ENCODE data around the gene RNU6-9. TPM values are rescaled to one million over a fixed set of nuclear protein-coding genes. Genes with fewer than 3 reads are reported as not detected.

Gene RNU6-9
- total RNA-seq, 1 donor from 2014 or later: not detected

DNA sequence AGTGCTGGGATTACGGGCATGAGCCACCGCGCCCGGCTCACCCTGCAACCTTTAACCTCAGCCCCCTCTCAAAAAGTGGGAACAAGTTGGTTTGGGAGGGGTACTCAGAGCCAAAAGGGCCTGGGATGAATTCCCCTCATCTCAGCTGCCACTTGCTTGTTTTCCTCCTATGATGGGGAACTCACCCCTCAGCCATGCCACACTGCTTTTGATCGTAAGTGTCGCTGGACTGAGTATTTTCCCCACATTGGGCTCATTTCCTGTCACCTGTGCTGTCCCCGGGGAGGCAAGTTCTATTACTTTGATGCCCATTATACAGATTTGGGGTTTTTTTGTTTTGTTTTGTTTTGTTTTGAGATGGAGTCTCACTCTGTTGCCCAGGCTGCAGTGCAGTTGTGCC lies 13.2 kb downstream of the RNU6-9 start:
- H3K4me3 Mint-ChIP-seq (ENCODE audit: unreplicated experiment): no peak overlapping the region
- Histone ChIP-seq H3K79me2 (ENCODE audit: insufficient read depth, low read length) (peaks cover 64% of the 10 kb centered on the region), H3K4me2 (ENCODE audit: low read length) (no peak overlapping the region), H3K36me3 (ENCODE audit: insufficient read depth, low read length) (peaks cover 3% of the 10 kb centered on the region), H3K4me3 (ENCODE audit: insufficient read depth, low read depth, low read length) (no peak overlapping the region), H3K9me3 (ENCODE audit: insufficient read depth, low read depth, low read length) (no peaks in the 10 kb centered on the region), H2AFZ (ENCODE audit: low read depth, low read length) (no peak overlapping the region), H3K27ac (ENCODE audit: low read depth, low read length) (no peak overlapping the region), H3K9ac (ENCODE audit: low read length) (no peak overlapping the region), H4K20me1 (ENCODE audit: insufficient read depth, low read length) (peaks cover 79% of the 10 kb centered on the region), H3K27me3 (ENCODE audit: insufficient read depth, low read length) (no peaks in the 10 kb centered on the region), H3K4me1 (ENCODE audit: insufficient read depth, low read length) (peaks cover 16% of the 10 kb centered on the region)
- no peaks in the 10 kb centered on the region for H3K9me3 Mint-ChIP-seq (ENCODE audit: unreplicated experiment)
- FAIRE-seq (no peak), DNase-seq (ENCODE audit: low read depth) (no peak)
- no peak overlapping the region for H3K27ac Mint-ChIP-seq (ENCODE audit: unreplicated experiment)
- TF ChIP-seq, protein P1, sequence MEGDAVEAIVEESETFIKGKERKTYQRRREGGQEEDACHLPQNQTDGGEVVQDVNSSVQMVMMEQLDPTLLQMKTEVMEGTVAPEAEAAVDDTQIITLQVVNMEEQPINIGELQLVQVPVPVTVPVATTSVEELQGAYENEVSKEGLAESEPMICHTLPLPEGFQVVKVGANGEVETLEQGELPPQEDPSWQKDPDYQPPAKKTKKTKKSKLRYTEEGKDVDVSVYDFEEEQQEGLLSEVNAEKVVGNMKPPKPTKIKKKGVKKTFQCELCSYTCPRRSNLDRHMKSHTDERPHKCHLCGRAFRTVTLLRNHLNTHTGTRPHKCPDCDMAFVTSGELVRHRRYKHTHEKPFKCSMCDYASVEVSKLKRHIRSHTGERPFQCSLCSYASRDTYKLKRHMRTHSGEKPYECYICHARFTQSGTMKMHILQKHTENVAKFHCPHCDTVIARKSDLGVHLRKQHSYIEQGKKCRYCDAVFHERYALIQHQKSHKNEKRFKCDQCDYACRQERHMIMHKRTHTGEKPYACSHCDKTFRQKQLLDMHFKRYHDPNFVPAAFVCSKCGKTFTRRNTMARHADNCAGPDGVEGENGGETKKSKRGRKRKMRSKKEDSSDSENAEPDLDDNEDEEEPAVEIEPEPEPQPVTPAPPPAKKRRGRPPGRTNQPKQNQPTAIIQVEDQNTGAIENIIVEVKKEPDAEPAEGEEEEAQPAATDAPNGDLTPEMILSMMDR (IDR thresholded peaks at IDR 0.05; ENCODE audit: insufficient read depth, low read depth, low read length): no peak
- no peak for TF ChIP-seq EZH2 (IDR thresholded peaks at IDR 0.05; ENCODE audit: insufficient read depth, low read length)
- H3K27me3 Mint-ChIP-seq (ENCODE audit: low read depth, unreplicated experiment): no peaks in the 10 kb centered on the region
- peaks cover 5% of the 10 kb centered on the region for H3K4me1 Mint-ChIP-seq (ENCODE audit: low read depth, unreplicated experiment)
- peaks cover 2% of the 10 kb centered on the region for H3K36me3 Mint-ChIP-seq (ENCODE audit: low read depth, unreplicated experiment)

DNA sequence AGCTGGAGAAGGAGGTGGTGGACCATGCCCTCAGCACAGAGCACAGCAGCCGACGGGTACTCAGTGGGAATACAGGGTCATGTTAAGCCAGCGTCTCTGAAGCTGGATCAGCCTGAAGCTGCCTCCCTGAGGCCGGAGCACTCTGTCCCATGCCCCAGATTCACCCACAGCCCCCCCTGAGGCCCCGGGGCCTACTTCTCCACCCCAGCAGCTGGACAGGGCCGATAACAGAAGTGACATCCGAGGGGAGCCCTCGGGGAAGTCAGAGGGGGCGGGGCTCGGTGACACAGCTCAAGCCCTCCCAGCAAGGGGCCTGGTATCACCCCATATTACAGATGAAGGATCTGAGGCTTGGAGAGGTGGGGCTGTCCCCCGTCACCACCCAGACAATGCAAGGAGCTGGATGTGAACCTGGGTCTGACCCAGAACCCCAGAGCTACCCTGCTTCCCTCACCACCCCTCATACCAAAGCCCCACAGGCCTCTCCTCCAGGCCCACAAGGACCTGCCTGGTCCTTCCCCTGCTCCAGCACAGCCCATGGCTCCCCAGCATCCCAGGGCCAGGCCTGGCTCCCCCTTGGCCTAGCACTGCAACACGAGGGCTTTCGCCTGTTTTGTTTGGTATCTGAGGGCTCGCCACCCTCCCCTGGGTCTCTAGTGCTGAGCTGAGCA lies 14.0 kb downstream of the RNU6-9 start:
- peaks cover 2% of the 10 kb centered on the region for H3K36me3 Mint-ChIP-seq (ENCODE audit: low read depth, unreplicated experiment)
- Histone ChIP-seq H3K9ac (ENCODE audit: low read length) (no peak overlapping the region), H3K4me1 (ENCODE audit: insufficient read depth, low read length) (peaks cover 16% of the 10 kb centered on the region), H3K4me3 (ENCODE audit: insufficient read depth, low read depth, low read length) (no peak overlapping the region), H3K27me3 (ENCODE audit: insufficient read depth, low read length) (no peaks in the 10 kb centered on the region), H3K4me2 (ENCODE audit: low read length) (no peak overlapping the region), H2AFZ (ENCODE audit: low read depth, low read length) (no peak overlapping the region), H3K79me2 (ENCODE audit: insufficient read depth, low read length) (peaks cover 62% of the 10 kb centered on the region), H3K36me3 (ENCODE audit: insufficient read depth, low read length) (peaks cover 3% of the 10 kb centered on the region), H3K27ac (ENCODE audit: low read depth, low read length) (no peak overlapping the region), H3K9me3 (ENCODE audit: insufficient read depth, low read depth, low read length) (no peaks in the 10 kb centered on the region), H4K20me1 (ENCODE audit: insufficient read depth, low read length) (peaks cover 71% of the 10 kb centered on the region)
- peaks cover 5% of the 10 kb centered on the region for H3K4me1 Mint-ChIP-seq (ENCODE audit: low read depth, unreplicated experiment)
- DNase-seq (ENCODE audit: low read depth): no peak
- no peak for TF ChIP-seq EZH2 (IDR thresholded peaks at IDR 0.05; ENCODE audit: insufficient read depth, low read length)
- TF ChIP-seq, protein P1 (IDR thresholded peaks at IDR 0.05; ENCODE audit: insufficient read depth, low read depth, low read length): no peak
- no peak for FAIRE-seq
- H3K27ac Mint-ChIP-seq (ENCODE audit: unreplicated experiment): no peak overlapping the region
- H3K4me3 Mint-ChIP-seq (ENCODE audit: unreplicated experiment): no peak overlapping the region
- H3K27me3 Mint-ChIP-seq (ENCODE audit: low read depth, unreplicated experiment): no peaks in the 10 kb centered on the region
- H3K9me3 Mint-ChIP-seq (ENCODE audit: unreplicated experiment): no peaks in the 10 kb centered on the region
